GM21723 (cell line): Measurements from ENCODE around the gene PLA2G2E.
"Not testable (repeated sequence)": the region's sequence is repeated elsewhere in the genome, so short reads cannot be mapped to it uniquely, and the experiment has no call there.

Experiments
- ATAC-seq: cut with Tn5 transposase; IDR thresholded peaks from one replicate; pipeline ENCODE4 v1.9.1; 2021; ENCODE audit warnings: mild to moderate bottlenecking, moderate library complexity; ENCODE audit not compliant: unreplicated experiment

Gene PLA2G2E

GRCh38 chr1:19885821-19886220 is 37.6 kb downstream of the PLA2G2E start:
- no peak for ATAC-seq

DNA sequence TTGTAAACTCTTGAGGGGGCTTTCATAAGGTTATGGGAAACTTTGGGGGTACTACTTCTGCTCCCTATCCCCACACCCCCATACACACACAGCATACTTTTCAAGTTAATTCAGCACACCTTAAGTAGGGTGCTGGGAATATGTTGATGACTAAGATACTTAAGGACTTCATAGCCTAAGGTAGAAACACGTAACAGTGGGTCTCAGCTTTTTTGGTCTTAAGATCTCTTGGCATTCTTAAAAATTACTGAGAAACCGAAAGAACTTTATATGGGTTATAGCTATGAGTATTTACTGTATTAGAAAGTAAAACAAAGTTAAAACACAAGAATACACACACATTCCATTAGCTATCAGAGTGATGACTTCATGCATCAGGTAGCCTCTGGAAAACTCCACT is 39.1 kb downstream of the PLA2G2E start:
- ATAC-seq = no peak

DNA sequence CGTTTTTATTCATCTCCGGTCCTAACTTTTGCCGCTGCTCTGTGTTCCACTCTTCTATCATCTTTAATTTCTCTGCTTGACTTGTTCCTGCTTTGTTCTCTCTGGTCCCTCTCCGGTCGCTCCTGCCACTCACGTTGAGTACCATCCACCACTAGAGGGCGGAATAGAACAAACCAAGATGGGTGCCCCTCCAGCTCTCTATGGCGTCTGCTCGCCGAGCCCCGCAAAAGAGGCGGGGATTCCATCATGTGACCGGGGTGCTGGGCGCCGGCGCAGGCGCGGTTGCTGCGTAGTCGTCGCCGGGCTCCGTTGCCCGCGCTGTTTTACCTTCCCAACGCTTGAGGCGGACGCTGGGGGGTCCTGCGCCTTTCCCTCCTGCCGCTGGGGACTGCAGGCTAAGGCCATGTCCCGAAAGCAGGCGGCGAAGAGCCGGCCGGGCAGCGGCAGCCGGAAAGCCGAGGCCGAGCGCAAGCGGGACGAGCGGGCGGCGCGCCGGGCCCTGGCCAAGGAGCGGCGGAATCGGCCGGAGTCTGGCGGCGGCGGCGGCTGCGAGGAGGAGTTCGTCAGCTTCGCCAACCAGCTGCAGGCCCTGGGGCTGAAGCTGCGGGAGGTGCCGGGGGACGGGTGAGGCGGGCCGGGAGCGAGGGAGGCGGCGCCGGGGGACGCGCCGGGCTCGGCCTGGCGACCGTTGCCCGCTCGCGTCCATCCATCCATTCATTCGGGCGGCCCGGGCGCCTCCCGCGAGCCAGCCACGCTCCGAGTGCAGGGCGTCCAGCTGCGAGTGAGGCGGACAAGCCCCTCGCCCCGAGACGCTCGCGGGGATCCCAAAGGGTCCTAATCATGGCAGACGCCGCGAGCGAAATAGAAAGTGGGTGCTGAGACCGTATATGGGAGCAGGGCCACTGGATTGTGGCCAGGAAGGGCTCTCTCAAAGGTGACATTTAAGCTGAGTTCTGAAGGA is 41.0 kb downstream of the PLA2G2E start, which contains the start of gene OTUD3:
OTUD3 (plus strand) TSS at position 285 of the 961 bp plus-strand sequence; CDS start at position 404, 119 bp downstream.
- ATAC-seq = peak; percentile 91

- ATAC-seq = not testable (repeated sequence)
Observed at GRCh38 chr1:19880841-19881240, 42.6 kb downstream of the PLA2G2E start.

- no peak for ATAC-seq
Observed at GRCh38 chr1:19879661-19880060, 43.8 kb downstream of the PLA2G2E start.

DNA sequence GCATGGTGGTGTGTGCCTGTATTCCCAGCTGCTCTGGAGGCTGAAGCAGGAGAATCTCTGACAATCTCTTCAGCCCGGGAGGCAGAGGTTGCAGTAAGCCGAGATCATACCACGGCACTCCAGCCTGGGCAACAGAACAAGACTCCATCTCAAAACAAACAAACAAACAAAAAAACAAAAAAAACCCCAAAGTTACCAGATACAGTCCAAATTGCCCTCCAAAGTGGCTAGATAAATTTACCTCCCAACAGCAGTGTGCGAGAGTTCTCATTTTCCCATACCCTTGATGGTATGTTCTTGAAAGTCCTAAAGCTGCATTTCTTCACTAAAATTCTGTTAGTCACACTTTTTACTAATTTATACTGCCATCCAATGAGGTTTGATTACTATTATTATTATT is 44.2 kb downstream of the PLA2G2E start:
- no peak for ATAC-seq

GRCh38 chr1:19878637-19878985 is 44.8 kb downstream of the PLA2G2E start:
- ATAC-seq = no peak

DNA sequence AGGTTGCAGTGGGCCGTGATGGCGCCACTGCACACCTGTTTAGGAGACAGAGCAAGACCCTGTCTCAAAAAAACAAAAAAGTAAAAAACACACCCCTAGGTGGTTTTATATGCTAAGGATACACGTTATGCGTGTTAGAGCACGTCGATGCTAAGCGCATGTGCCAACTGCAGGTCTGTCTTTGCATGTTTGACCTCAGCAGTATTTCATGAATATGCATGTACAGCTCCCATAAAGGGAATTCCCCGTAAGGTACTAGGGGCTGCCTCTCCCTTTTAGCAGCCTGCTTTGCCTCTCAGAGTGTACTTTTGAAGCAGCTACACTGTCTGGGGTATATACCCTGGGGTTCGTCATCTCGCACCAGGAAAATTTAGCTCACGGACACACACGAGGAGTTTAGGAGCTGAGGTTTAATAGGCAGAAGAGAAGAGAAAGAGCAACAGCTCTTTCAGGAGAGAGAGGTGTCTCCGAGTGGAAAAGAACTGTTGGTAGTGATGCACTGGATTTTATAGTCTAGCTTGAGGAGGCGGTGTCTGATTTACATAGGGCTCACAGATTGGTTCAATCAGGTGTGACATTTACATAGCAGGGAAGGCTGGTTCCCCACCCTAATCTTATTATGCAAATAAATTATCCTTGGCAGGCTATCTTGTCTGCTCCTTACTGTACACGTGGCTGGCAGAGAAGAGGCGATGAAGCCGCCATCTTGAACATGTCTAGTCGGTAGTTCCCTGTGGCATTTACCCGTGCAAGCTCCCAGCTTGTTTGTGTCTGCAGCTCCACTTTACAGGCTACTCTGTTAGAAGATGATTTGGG is 45.4 kb downstream of the PLA2G2E start:
- ATAC-seq = no peak

DNA sequence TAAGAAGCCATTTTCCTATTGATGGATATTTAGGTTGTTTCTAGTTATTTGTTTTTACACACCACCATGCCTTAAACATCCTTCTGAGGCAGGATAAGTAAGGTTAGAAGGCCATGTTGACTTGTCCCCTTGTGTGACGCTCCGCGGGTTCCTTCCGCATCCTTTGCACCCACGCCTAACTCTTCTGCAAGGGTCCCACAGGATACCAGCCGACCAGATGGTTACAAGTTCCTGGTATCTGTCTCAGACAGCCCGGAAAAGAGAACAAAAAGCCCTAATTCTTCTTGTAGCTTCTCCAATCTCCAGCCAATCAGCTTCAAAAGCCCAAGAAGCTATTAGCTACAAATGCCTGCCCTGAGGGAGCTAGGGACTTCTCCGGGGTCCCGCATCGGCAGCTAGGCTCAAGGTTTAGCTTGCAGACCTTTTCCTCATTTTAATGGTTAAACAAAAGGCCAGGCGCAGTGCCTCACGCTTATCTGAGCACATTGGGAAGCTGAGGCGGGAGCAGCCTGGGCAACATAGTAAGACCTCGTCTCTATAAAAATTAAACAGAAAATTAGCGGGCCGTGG is 46.2 kb downstream of the PLA2G2E start:
- ATAC-seq = no peak

GRCh38 chr1:19872190-19872589 is 51.2 kb downstream of the PLA2G2E start:
- no peak for ATAC-seq
